Activated CD4-positive, alpha-beta T cell treated with anti-CD3 and anti-CD28 coated beads for 48 hours (primary cell): ENCODE results near the gene BCL6.
A peak's percentile ranks its signal among the peaks of the same experiment; 100 is the strongest.

Source experiments
- DNase-seq: peaks from one replicate; pipeline ENCODE4 v3.0.0-alpha.2; 2020

BCL6 gene

GRCh38 chr3:187738331-187739093, 6.8 kb downstream of the BCL6 start:
- peak; percentile 82 for DNase-seq

DNA sequence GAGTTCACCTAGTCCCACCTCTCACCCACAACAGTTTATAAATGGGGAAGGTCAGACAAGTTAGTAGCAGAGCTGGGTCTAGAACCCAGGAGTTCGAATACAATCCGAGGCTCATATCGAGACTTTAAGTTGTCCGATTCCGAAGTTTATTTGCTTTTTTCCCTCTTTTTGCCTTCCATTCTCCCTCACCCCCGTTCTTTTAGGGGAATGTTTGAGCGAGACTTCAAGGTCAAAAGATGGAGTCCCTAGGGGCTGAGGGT, 7.3 kb downstream of the BCL6 start:
- DNase-seq: no peak

- DNase-seq: peak; percentile 62
Measured at GRCh38 chr3:187737368-187738070, 7.7 kb downstream of the BCL6 start.

GRCh38 chr3:187737006-187737367, 8.3 kb downstream of the BCL6 start:
- no peak for DNase-seq

DNA sequence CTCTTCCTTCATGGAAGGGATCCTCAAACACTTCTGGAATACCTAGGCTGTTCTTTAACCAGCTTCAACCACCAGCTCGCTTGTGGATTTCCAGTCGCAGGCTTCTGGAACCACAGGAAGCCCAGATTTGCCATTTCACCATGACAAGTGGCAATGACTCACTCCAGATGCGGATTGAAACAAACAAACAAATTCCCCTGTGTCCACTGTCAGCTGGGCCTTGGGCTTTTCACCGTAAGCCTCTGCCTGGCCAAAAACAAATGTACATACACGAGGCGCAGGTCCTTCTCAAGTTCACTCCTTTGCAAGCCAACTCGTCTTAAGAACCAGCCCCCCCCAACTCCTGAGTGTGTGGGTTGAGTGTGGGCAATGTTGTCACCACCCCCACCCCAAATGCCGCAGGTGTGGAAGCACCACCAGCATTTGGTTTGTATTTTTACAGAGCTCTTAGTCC, 8.8 kb downstream of the BCL6 start:
- DNase-seq: no peak

- DNase-seq: no peak
Measured at GRCh38 chr3:187735837-187736236, 9.4 kb downstream of the BCL6 start.

DNA sequence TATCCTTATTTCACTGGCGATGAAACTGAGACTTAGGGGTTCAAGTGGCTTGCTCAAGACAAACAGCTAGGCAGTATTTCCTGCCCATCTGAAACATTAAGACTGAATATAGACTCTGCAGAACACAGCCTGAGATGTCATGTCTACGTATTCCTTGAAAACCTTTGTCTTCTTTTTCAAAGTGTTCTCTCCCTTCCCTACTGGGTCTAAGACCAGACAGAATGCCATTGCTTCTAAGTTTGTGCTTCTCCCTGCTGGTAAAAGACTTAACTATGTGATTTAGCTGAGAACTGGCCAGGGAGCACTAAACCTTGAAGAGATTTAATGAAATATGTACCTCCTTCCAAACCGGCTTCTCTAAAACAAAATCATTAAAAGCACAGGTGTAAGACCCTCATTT, 9.9 kb downstream of the BCL6 start:
- no peak for DNase-seq

DNA sequence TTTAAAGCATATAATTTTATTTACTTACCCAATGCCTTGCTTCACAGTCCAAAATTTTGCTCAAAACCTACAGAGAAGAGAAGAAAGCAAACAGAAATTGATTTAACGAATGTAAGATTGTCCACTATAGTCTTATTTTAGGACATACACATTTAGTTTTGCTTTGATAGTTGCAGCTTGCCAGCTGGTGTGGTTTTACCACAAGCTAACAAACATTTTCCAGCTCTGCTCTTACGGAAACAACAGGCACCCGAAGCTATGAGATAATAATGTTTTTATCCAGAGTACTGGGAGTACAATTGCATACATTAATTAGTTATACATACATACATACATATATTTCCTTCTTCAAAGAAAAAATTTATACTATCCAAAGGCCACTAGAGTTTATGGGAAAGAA, 10.4 kb downstream of the BCL6 start:
- DNase-seq: no peak

- no peak for DNase-seq
Measured at GRCh38 chr3:187733371-187733770, 11.9 kb downstream of the BCL6 start.

- DNase-seq: no peak
Measured at GRCh38 chr3:187729598-187729997, 15.7 kb downstream of the BCL6 start.

- DNase-seq: no peak
Measured at GRCh38 chr3:187728940-187729583, 16.2 kb downstream of the BCL6 start.

DNA sequence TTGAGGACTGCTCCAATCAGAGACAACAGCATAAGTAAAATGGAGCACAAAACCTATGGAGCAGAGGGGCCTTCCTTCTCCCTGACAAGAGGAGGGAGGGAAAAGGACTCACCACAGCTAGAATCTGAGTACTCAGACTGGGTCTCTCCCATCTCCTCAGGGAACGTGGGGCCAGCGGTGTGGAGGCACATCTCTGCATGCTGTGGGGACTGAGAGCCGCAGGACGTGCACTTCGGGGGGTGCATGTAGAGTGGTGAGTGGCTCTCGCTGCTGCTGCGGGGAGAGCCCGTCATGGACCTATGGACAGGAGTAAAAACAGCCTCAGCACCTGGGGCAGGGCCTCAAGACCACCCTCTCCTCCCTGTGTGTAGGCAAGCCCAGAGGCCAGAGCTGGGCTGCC, 17.0 kb downstream of the BCL6 start:
- no peak for DNase-seq

- no peak for DNase-seq
Measured at GRCh38 chr3:187726564-187726963, 18.7 kb downstream of the BCL6 start.

DNA sequence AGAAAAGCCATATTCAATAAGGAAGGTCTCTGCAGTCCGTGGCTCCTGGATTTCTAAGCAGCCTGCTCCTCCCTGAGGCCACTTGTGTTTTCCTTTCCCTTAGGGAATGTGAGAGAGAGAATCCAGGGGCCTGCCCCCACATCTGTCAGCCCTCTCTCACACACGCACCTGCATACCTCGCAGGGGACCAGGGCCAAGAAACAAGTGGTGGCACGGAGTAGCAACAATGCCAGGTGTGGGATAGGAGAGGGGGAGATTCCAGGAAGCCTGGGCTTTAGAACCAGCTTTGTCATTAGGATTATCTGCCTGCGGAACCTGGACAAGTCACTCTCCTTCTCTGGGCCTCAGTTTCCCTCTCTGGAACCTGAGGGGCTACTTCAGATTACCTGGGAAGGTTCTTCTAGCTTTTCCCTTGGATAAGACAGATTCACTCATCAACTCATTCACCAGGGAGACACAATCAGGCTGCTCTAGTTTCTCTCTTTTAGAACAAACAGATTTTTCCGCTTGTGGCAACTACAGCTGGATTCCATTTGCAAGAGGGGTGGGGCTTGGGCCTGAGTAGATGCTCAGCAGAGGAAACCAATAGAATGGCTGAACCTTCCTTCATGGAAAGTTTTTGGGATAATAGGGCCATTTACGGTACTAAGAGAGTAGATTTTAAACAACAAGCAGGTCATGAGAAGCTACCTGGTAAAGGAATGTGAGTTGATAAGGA, 19.5 kb downstream of the BCL6 start:
- DNase-seq: no peak

GRCh38 chr3:187725224-187725623, 20.0 kb downstream of the BCL6 start:
- no peak for DNase-seq

- DNase-seq: no peak
Measured at GRCh38 chr3:187722206-187722612, 23.1 kb downstream of the BCL6 start.

DNA sequence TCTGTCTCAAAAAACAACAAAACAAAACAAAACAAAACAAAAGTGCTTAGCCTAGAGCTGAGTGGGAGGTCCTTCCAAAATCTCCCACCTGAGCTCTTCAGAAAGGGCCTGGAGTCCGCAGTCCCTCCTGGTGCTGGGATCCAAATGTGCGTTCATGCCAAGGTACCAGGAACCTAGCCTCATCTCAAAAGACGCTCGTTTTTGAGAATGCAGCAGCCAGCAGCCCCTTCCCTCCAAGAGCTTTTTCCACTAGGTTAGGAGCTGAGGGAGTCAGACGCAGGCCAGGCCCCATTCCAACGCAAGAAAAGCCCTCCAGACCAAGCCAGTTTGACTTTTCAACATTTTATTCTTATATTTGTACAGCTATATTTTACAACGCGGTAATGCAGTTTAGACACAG, 24.2 kb downstream of the BCL6 start:
- DNase-seq: no peak

DNA sequence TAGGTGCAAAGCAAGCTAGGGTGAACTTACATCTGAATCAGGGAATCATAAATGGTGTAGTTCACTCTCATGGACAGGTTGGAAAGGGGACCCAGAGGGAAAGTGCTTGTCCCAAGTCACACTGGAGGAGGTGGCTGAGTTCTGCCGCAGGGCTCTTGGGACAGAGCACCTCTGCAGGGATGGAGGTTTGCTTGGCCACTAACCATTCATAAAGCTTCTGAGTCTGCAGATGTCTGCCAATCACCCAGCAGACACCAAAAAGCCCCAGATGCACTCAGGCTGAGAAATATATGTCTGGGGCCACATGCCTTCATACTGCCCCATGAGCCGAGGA, 25.0 kb downstream of the BCL6 start:
- no peak for DNase-seq

GRCh38 chr3:187719628-187720336, 25.5 kb downstream of the BCL6 start:
- no peak for DNase-seq

DNA sequence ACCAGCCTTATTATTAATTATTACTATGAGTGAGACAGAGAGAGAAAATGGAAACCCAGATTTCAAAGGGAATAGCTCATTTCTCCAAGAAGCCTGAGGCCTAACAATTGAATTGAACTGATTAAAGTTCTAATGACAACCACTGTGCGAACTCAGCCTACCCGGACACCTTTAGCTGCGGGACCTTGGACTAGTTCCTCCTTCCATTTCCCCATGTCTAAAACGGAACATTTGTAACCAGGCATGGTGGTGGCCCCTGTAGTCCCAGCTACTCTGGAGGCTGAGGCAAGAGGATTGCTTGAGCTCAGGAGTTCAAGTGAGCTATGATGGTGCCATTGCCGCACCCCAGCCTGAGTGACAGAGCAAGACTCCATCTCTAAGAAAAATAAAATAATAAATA, 26.5 kb downstream of the BCL6 start:
- DNase-seq: no peak

- no peak for DNase-seq
Measured at GRCh38 chr3:187717572-187717971, 27.7 kb downstream of the BCL6 start.

GRCh38 chr3:187714404-187714979, 30.8 kb downstream of the BCL6 start:
- peak; percentile 82 for DNase-seq

DNA sequence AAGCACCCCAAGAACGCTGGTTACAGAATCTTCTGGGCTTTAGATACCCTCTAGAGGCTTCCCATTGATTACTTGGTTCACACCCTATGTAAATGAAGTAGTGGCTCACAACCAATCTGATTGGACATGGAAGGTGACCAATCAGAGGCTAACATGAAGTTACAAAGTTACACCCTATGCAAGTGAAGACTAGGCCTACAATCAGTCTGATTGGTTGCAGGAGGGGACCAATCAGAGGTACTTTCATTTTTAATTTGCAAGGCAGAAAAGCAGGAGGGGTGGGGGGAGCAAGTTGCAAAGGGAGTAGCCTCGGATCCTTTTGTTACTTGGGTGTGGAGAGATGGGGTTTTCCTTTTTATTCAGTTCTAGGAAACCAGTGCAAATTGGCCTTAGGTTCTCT, 31.8 kb downstream of the BCL6 start:
- DNase-seq: no peak
